ENCODE measurements around the gene SPSB2.

GRCh38 chr12:6839482-6840201, 33.5 kb downstream of the SPSB2 start:
- TF ChIP-seq CTCF (conservative IDR thresholded peaks at IDR 0.05 in 1 of 2, IDR thresholded peaks at IDR 0.05 in 1 of 2; ENCODE audit: extremely low read depth in 1 of 2, insufficient read depth in 1 of 2, low read depth in 1 of 2, low read length in 2 of 2) (no peak), EZH2 (IDR thresholded peaks at IDR 0.05; ENCODE audit: borderline replicate concordance, low read length) (no peak)
